Lower leg skin (tissue), 3 donors: ENCODE data around the gene MPRIP.

Source experiments
- CTCF ChIP-seq, 3 donors: fragments of 450-650 bp; IDR thresholded peaks; one replicate each; pipeline ENCODE4 v1.5.1; 2016; ENCODE audit warnings: antibody characterized with exemption in 3 of 3, mild to moderate bottlenecking in 3 of 3, moderate library complexity in 2 of 3
- POLR2A ChIP-seq, 2 donors: fragments of 450-650 bp; IDR thresholded peaks; one replicate each; pipeline ENCODE4 v1.6.1; 2016 to 2017; ENCODE audit warnings: antibody characterized with exemption in 2 of 2, mild to moderate bottlenecking in 1 of 2, moderate library complexity in 1 of 2

GRCh38 chr17:17151055-17151454 lies 108.8 kb downstream of the MPRIP start:
- TF ChIP-seq CTCF (IDR thresholded peaks at IDR 0.05) (no peak), POLR2A (IDR thresholded peaks at IDR 0.05) (no peak)
